Pancreas (tissue), 10 donors: ENCODE results near the gene MSRB3. TPM values are rescaled to one million over a fixed set of nuclear protein-coding genes. Genes with fewer than 3 reads are reported as not detected.

ENCODE experiments used
- ATAC-seq, 4 donors: fragments of 200-7000 bp; cut with Tn5 transposase; one replicate each; pipeline versions ENCODE4 v1.8.0 to v1.9.1; 2020; ENCODE audit warnings: mild to moderate bottlenecking in 4 of 4, moderate library complexity in 4 of 4
- DNase-seq, 6 donors: peaks; one replicate each; pipeline ENCODE4 v3.0.0-alpha.2; 2020
- FAIRE-seq: peaks from 2 replicates; lab custom pipeline; 2012; peaks lifted over from hg19 to GRCh38; lab: Jason Lieb, UNC
- H3K27ac ChIP-seq, 4 donors: fragments of 200-600 bp; sonication (generic); 1 replicate in 3 of 4; 2 replicates in 1 of 4; pipeline versions ENCODE4 v1.5.0 to v1.8.0; 2020
- H3K27me3 ChIP-seq, 4 donors: fragments of 200-600 bp; one replicate each; pipeline ENCODE4 v1.8.0; 2021
- H3K36me3 ChIP-seq, 3 donors: fragments of 200-600 bp; sonication (generic) in 1 of 3; one replicate each; pipeline versions ENCODE4 v1.5.0 to v1.8.0; 2020 to 2021
- H3K4me1 ChIP-seq, 3 donors: fragments of 200-600 bp; one replicate each; pipeline ENCODE4 v1.8.0; 2021
- H3K4me3 ChIP-seq, 4 donors: fragments of 200-600 bp; sonication (generic) in 2 of 4; one replicate each; pipeline versions ENCODE4 v1.5.0 to v1.8.0; 2020 to 2021
- H3K9me3 ChIP-seq, 4 donors: fragments of 200-600 bp; one replicate each; pipeline ENCODE4 v1.8.0; 2021
- WGBS, 2 donors: extraction: QIAGEN DNeasy Blood & Tissue Kit; methylation state at CpG; one replicate each; pipeline ENCODE4 v1.1.7; 2013; 5-methylcytosine and 5-hydroxymethylcytosine counted together
- intact Hi-C, 3 donors: fragments of 100-400 bp; cut with DNase I; formaldehyde crosslinking; loops; one replicate each; pipeline versions ENCODE4 v1.11.1 to v1.14.2; 2022
- polyA plus RNA-seq, 2 donors: library from polyadenylated mRNA; stranded (reverse); fragments of 200-250 nt; gene quantifications; one replicate each; pipeline ENCODE4 v1.2.3, GENCODE V29; 2013
- total RNA-seq, 6 donors: library from RNA; stranded (reverse); fragmentation: NEBNext Ultra II Directional in 4 of 6; extraction: Animal tissue kit (Norgen Biotek cat#: 25700) in 4 of 6; gene quantifications; one replicate each; pipeline versions ENCODE4 v1.2.1 to v1.2.4, GENCODE V29; 2021 to 2023
- TF ChIP-seq, protein P1 (sequence below), 4 donors: fragments of 200-600 bp; sonication (generic) in 3 of 4; IDR thresholded peaks; one replicate each; pipeline versions ENCODE4 v1.5.0 to v1.8.0; 2021; ENCODE audit warnings: antibody characterized with exemption in 4 of 4
- donor health status: healthy with polysubstance abuse.
- donor health status: DM: no; HTN: no; CAD: no; lungs with moderate emphysema.
- donor health status: DM: no; HTN: no; CAD: no.
- donor health status: control.
- donor health status: control.
- donor health status: Bipolar disorder and iron deficiency.
- donor health status: DM: yes; HTN: yes; CAD: no.
- donor health status: DM: no; HTN: no; CAD: no.
- donor health status: DM: no; HTN: no; CAD: no.
- donor health status: DM: yes; HTN: yes; CAD: no.

MSRB3 gene
- total and polyA plus RNA-seq, 8 donors, result 3.2 to 11.8 (median 3.9) TPM

DNA sequence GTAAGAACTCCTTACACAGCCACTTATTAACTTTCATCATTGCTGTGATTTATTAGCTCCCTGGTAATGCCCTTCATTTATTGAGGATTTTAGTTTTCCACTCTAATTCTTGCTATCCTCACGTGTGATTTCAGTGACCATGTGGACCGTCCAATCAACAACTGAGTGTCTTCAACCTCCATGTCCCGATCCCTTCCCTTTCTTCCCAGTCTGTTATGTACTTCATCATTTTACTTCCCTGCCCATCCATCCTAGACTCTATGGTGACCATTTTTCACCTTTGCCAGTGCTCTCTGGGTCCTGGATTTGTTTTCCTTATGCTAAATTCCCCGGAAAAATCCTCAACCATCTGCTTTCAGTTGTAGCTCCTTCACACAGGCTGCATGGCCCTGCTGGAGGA lies 111.0 kb downstream of the MSRB3 start:
- TF ChIP-seq, protein P1, sequence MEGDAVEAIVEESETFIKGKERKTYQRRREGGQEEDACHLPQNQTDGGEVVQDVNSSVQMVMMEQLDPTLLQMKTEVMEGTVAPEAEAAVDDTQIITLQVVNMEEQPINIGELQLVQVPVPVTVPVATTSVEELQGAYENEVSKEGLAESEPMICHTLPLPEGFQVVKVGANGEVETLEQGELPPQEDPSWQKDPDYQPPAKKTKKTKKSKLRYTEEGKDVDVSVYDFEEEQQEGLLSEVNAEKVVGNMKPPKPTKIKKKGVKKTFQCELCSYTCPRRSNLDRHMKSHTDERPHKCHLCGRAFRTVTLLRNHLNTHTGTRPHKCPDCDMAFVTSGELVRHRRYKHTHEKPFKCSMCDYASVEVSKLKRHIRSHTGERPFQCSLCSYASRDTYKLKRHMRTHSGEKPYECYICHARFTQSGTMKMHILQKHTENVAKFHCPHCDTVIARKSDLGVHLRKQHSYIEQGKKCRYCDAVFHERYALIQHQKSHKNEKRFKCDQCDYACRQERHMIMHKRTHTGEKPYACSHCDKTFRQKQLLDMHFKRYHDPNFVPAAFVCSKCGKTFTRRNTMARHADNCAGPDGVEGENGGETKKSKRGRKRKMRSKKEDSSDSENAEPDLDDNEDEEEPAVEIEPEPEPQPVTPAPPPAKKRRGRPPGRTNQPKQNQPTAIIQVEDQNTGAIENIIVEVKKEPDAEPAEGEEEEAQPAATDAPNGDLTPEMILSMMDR (IDR thresholded peaks at IDR 0.05), result no peak
- 65 to 70% methylated on average over 4 of the region's 4 CpGs for WGBS, 2 donors
- H3K4me1 ChIP-seq, result no peaks in the 10 kb centered on the region
- H3K4me3 ChIP-seq, result no peak overlapping the region
- FAIRE-seq (no peak), DNase-seq (no peak), ATAC-seq (no peak)
- H3K27me3 ChIP-seq, result no peaks in the 10 kb centered on the region
- no peak overlapping the region for H3K27ac ChIP-seq
- H3K9me3 ChIP-seq, result no peaks in the 10 kb centered on the region
- intact Hi-C loops, result no loop called here
- no peaks in the 10 kb centered on the region for H3K36me3 ChIP-seq

DNA sequence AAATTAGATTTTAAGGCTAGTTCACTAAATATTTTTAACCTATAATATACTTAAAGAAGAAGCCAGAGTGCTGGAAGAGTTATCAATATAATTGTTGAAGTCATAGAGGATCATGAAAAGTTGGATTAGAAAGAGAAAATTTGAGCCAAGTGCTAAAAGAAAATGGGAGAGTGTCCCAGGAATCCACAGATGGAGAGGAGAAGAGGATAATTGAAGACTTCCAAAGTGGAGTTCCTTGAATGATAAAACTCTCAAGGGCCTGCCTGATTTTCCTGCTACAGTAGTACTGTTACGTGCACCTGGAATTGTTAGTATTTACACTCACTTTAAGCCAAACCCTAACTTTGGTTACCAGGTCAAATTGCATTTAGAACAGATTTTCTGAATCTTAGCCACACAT lies 113.2 kb downstream of the MSRB3 start:
- no peaks in the 10 kb centered on the region for H3K9me3 ChIP-seq
- FAIRE-seq, result no peak
- intact Hi-C loops, result no loop called here
- WGBS, 2 donors, result 86 to 92% methylated on average over 1 of the region's 1 CpG
- H3K4me1 ChIP-seq, result no peaks in the 10 kb centered on the region
- no peak for DNase-seq
- TF ChIP-seq, protein P1 (IDR thresholded peaks at IDR 0.05), result no peak
- no peak overlapping the region for H3K4me3 ChIP-seq
- no peaks in the 10 kb centered on the region for H3K36me3 ChIP-seq
- ATAC-seq, result no peak
- H3K27me3 ChIP-seq, result no peaks in the 10 kb centered on the region
- no peak overlapping the region for H3K27ac ChIP-seq

DNA sequence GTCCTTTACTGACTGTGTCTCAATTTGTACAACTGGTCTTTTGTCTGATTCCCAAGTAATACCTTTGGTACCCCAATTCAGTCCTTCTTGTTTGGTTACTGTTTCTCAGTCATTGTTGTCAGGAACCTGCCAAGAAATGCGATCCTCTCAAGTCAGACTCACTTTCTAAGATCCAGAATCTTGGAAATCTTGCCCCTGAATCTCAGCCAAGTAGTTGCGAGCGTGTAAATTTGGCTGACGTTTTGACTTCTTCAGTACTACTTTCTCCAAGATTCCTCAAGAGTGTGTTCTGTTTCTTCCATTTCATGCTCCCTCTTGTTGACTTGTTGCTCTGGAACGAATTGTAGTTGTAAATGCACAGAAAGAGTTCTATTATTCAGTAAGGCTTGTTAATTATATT lies 114.0 kb downstream of the MSRB3 start:
- no peak for DNase-seq
- intact Hi-C loops, result no loop called here

DNA sequence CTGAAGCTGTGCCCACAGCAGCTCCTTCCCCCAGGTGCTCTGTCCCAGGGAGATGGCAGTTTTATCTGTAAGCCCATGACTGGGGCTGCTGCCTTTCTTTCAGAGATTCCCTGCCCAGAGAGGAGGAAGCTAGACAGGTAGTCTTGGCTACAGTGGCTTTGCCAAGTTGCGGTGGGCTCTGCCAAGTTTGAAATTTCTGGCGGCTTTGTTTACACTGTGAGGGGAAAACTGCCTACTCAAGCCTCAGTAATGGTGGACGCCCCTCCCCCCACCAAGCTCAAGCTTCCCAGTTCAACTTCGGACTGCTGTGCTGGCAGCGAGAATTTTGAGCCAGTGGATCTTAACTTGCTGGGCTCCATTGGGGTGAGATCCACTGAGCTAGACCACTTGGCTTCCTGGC lies 124.7 kb downstream of the MSRB3 start:
- H3K27me3 ChIP-seq, result no peaks in the 10 kb centered on the region
- no peaks in the 10 kb centered on the region for H3K9me3 ChIP-seq
- no peak overlapping the region for H3K27ac ChIP-seq
- H3K36me3 ChIP-seq, result no peaks in the 10 kb centered on the region
- no peak overlapping the region for H3K4me3 ChIP-seq
- H3K4me1 ChIP-seq, result no peaks in the 10 kb centered on the region
- peak in 1 of 6 donors; percentile 24 for DNase-seq
- no peak for FAIRE-seq
- WGBS, 2 donors, result 67 to 82% methylated on average over 5 of the region's 5 CpGs
- TF ChIP-seq, protein P1 (IDR thresholded peaks at IDR 0.05), result no peak
- intact Hi-C loops, result no loop called here
- ATAC-seq, result no peak

More for the DNA sequence above, 114.0 kb downstream of the MSRB3 start:
- Histone ChIP-seq H3K36me3 (no peaks in the 10 kb centered on the region), H3K27me3 (no peaks in the 10 kb centered on the region), H3K4me3 (no peak overlapping the region), H3K4me1 (no peaks in the 10 kb centered on the region), H3K9me3 (no peaks in the 10 kb centered on the region), H3K27ac (no peak overlapping the region)
- ATAC-seq (no peak), FAIRE-seq (no peak)
- WGBS, 2 donors, result 60 to 65% methylated on average over 5 of the region's 5 CpGs
- TF ChIP-seq, protein P1 (IDR thresholded peaks at IDR 0.05), result no peak

DNA sequence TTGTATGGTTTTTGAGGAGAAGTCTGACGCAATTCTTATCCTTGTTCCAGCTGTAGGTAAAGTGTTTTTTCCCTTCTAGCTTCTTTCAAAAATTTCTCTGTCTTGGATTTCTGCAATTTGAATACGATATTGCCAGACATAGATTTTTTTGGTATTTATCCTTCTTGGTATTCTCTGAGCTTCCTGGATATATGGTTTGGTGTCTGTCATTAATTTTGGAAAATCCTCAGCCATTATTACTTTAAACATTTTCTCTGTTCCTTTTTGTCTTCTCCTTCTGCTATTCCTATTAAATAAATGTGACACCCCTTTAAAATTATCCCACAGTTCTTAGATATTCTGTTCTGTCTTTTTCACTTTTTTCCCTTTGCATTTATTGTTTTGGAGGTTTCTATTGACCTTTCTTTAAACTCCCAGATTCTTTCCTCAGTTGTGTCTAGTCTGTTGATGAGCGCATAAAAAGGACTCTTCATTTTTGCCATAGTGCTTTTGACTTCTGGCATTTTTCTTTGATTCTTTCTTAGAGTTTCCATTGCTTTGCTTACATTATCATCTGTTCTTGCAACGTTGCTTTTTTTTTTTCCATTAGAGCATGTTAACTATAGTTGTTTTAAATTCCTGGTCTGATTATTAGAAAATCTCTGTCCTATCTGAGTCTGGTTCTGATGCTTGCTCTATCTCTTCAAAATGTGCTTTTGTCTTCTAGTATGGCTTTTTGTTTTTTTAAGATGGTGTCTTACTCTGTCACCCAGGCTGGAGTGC lies 129.1 kb downstream of the MSRB3 start:
- Histone ChIP-seq H3K27ac (no peak overlapping the region), H3K36me3 (no peaks in the 10 kb centered on the region), H3K4me1 (no peaks in the 10 kb centered on the region), H3K4me3 (no peak overlapping the region), H3K27me3 (no peaks in the 10 kb centered on the region), H3K9me3 (no peaks in the 10 kb centered on the region)
- TF ChIP-seq, protein P1 (IDR thresholded peaks at IDR 0.05), result no peak
- DNase-seq, result no peak
- WGBS, 2 donors, result 64 to 68% methylated on average over 4 of the region's 4 CpGs
- no peak for FAIRE-seq
- intact Hi-C loops, result no loop called here
- no peak for ATAC-seq
